PC-9 (cell line): ENCODE measurements around the gene DLGAP4.

Experiments used
- EZH2 ChIP-seq: fragments of 200-600 bp; sonication (generic); IDR thresholded peaks from 2 replicates; pipeline ENCODE4 v1.8.0; 2017; ENCODE audit warnings: antibody characterized with exemption, low read depth
- TF ChIP-seq, protein P1 (sequence below): fragments of 200-600 bp; sonication (generic); conservative IDR thresholded peaks from 2 replicates; pipeline ENCODE4 v1.6.1; 2017; ENCODE audit warnings: mixed run types, antibody characterized with exemption, mild to moderate bottlenecking, moderate library complexity

DNA sequence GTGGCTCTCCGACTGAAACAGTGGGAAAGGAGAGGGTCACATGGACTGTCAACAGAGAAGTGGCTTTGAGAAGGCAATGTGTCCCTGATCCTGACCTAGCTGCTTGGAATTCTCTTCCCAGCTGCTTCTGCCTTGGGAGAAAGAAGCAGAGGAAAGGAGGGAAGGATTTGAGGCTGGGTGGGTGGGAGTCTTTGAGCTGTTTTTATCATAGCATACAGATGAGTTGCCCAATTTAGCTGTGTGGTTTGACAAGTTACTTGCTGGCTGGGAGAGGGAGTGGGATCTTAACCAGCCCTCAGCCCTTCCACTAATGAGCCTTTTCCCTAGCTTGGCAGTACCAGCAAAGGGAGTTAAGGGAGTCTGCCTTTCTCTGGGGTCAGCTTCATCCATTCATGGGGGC is 184.1 kb downstream of the DLGAP4 start:
- TF ChIP-seq, protein P1, sequence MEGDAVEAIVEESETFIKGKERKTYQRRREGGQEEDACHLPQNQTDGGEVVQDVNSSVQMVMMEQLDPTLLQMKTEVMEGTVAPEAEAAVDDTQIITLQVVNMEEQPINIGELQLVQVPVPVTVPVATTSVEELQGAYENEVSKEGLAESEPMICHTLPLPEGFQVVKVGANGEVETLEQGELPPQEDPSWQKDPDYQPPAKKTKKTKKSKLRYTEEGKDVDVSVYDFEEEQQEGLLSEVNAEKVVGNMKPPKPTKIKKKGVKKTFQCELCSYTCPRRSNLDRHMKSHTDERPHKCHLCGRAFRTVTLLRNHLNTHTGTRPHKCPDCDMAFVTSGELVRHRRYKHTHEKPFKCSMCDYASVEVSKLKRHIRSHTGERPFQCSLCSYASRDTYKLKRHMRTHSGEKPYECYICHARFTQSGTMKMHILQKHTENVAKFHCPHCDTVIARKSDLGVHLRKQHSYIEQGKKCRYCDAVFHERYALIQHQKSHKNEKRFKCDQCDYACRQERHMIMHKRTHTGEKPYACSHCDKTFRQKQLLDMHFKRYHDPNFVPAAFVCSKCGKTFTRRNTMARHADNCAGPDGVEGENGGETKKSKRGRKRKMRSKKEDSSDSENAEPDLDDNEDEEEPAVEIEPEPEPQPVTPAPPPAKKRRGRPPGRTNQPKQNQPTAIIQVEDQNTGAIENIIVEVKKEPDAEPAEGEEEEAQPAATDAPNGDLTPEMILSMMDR, result no peak
- no peak for TF ChIP-seq EZH2
